Immature natural killer cell (primary cell): ENCODE data around the gene CFAP100. TPM values are rescaled to one million over a fixed set of nuclear protein-coding genes. Genes with fewer than 3 reads are reported as not detected.

Experiments used
- DNase-seq, 3 donors: peaks; one replicate each; pipeline ENCODE4 v3.0.0; 2022; ENCODE audit warnings: mixed read lengths in 1 of 3
- H3K27ac Mint-ChIP-seq, 6 donors: one replicate each; pipeline ENCODE4 v1.8.0; 2020; ENCODE audit warnings: mixed read lengths in 6 of 6, mild to moderate bottlenecking in 5 of 6, inconsistent platforms in 4 of 6, moderate library complexity in 3 of 6
- H3K27me3 Mint-ChIP-seq, 3 donors: one replicate each; pipeline ENCODE4 v1.8.0; 2020 to 2021; ENCODE audit warnings: low read depth in 3 of 3, mild to moderate bottlenecking in 3 of 3, mixed read lengths in 3 of 3, moderate library complexity in 3 of 3, inconsistent platforms in 1 of 3
- H3K36me3 Mint-ChIP-seq, 3 donors: one replicate each; pipeline ENCODE4 v1.8.0; 2020; ENCODE audit warnings: mixed read lengths in 3 of 3, inconsistent platforms in 2 of 3, mild to moderate bottlenecking in 2 of 3
- H3K4me1 Mint-ChIP-seq, 2 donors: one replicate each; pipeline ENCODE4 v1.8.0; 2020; ENCODE audit warnings: inconsistent platforms in 2 of 2, mild to moderate bottlenecking in 2 of 2, mixed read lengths in 2 of 2, moderate library complexity in 1 of 2
- H3K4me3 Mint-ChIP-seq, 5 donors: one replicate each; pipeline ENCODE4 v1.8.0; 2020; ENCODE audit warnings: mild to moderate bottlenecking in 5 of 5, mixed read lengths in 5 of 5, inconsistent platforms in 3 of 5, moderate library complexity in 3 of 5
- H3K9me3 Mint-ChIP-seq, 6 donors: one replicate each; pipeline ENCODE4 v1.8.0; 2020; ENCODE audit warnings: mild to moderate bottlenecking in 6 of 6, mixed read lengths in 6 of 6, inconsistent platforms in 4 of 6, moderate library complexity in 3 of 6
- polyA plus RNA-seq, 3 donors: library from polyadenylated mRNA; unstranded; fragments of 300-500 nt; fragmentation: Illumina TruSeq; gene quantifications; one replicate each; pipeline ENCODE4 v1.2.3, GENCODE V29; 2021

The CFAP100 gene
- polyA plus RNA-seq, 3 donors from 2014 or later, result not detected

- no peak for DNase-seq
- no peak overlapping the region for H3K27ac Mint-ChIP-seq
- H3K27me3 Mint-ChIP-seq, result peaks cover 0 to 2% (median 2%) of the 10 kb centered on the region in 3 donors
- peaks cover 11 to 13% of the 10 kb centered on the region in 2 donors for H3K4me1 Mint-ChIP-seq
- H3K36me3 Mint-ChIP-seq, result no peaks in the 10 kb centered on the region
- no peak overlapping the region for H3K4me3 Mint-ChIP-seq
- no peaks in the 10 kb centered on the region for H3K9me3 Mint-ChIP-seq
These were observed 88.0 kb downstream of the CFAP100 start for GRCh38 chr3:126482503-126483255.

- Mint-ChIP-seq H3K27ac (no peak overlapping the region), H3K27me3 (peaks cover 0 to 2% (median 2%) of the 10 kb centered on the region in 3 donors), H3K4me3 (no peak overlapping the region), H3K36me3 (no peaks in the 10 kb centered on the region), H3K4me1 (peaks cover 11 to 13% of the 10 kb centered on the region in 2 donors), H3K9me3 (no peaks in the 10 kb centered on the region)
- DNase-seq, result no peak
These were observed 88.6 kb downstream of the CFAP100 start for GRCh38 chr3:126483321-126483761.

- H3K27ac Mint-ChIP-seq, result no peak overlapping the region
- H3K9me3 Mint-ChIP-seq, result no peaks in the 10 kb centered on the region
- no peak for DNase-seq
- peaks cover 11 to 13% of the 10 kb centered on the region in 2 donors for H3K4me1 Mint-ChIP-seq
- peaks cover 0 to 2% (median 2%) of the 10 kb centered on the region in 3 donors for H3K27me3 Mint-ChIP-seq
- H3K36me3 Mint-ChIP-seq, result no peaks in the 10 kb centered on the region
- H3K4me3 Mint-ChIP-seq, result no peak overlapping the region
These were observed 89.4 kb downstream of the CFAP100 start for GRCh38 chr3:126484148-126484547.

GRCh38 chr3:126484662-126485061 lies 90.0 kb downstream of the CFAP100 start:
- Mint-ChIP-seq H3K4me3 (no peak overlapping the region), H3K4me1 (peaks cover 11 to 13% of the 10 kb centered on the region in 2 donors), H3K36me3 (no peaks in the 10 kb centered on the region), H3K9me3 (no peaks in the 10 kb centered on the region), H3K27me3 (peaks cover 0 to 3% (median 2%) of the 10 kb centered on the region in 3 donors), H3K27ac (no peak overlapping the region)
- no peak for DNase-seq

- DNase-seq, result no peak
- Mint-ChIP-seq H3K27ac (no peak overlapping the region), H3K4me3 (no peak overlapping the region), H3K9me3 (no peaks in the 10 kb centered on the region), H3K4me1 (peaks cover 11 to 13% of the 10 kb centered on the region in 2 donors), H3K27me3 (peaks cover 0 to 3% (median 2%) of the 10 kb centered on the region in 3 donors), H3K36me3 (no peaks in the 10 kb centered on the region)
These were observed 90.6 kb downstream of the CFAP100 start for GRCh38 chr3:126485176-126485897.

- H3K4me3 Mint-ChIP-seq, result no peak overlapping the region
- no peaks in the 10 kb centered on the region for H3K9me3 Mint-ChIP-seq
- no peak overlapping the region for H3K27ac Mint-ChIP-seq
- peaks cover 11 to 13% of the 10 kb centered on the region in 2 donors for H3K4me1 Mint-ChIP-seq
- H3K36me3 Mint-ChIP-seq, result no peaks in the 10 kb centered on the region
- H3K27me3 Mint-ChIP-seq, result peaks cover 0 to 3% (median 2%) of the 10 kb centered on the region in 3 donors
- DNase-seq, result no peak
These were observed 91.2 kb downstream of the CFAP100 start for GRCh38 chr3:126485956-126486355.

Other genes starting within 250 kb of the CFAP100 start
- gene ALDH1L1, start 214.3 kb upstream of the CFAP100 start, polyA plus RNA-seq, result not detected
- not detected for gene KLF15, start 37.5 kb upstream of the CFAP100 start, polyA plus RNA-seq
- gene ZXDC, start 81.0 kb downstream of the CFAP100 start, polyA plus RNA-seq, result 10 to 100 TPM in 2 of 3 donors, 1 to 10 TPM in 1; 9.6 to 17.2 (median 11.8) TPM
- not detected for gene UROC1, start 122.9 kb downstream of the CFAP100 start, polyA plus RNA-seq
- gene CHST13, start 129.2 kb downstream of the CFAP100 start, polyA plus RNA-seq, result under 1 TPM in 1 of 3 donors, not detected in 2; 0.67 TPM
- not detected for gene C3orf22, start 164.0 kb downstream of the CFAP100 start, polyA plus RNA-seq